Fibroblast of lung (primary cell): ENCODE measurements around the gene ALS2. TPM values are rescaled to one million over a fixed set of nuclear protein-coding genes. Genes with fewer than 3 reads are reported as not detected.
A peak's percentile ranks its signal among the peaks of the same experiment; 100 is the strongest.

Source experiments
- DNase-seq, 2 donors: peaks; one replicate each; pipeline versions ENCODE4 v3.0.0 to v3.0.0-alpha.2; 2010; ENCODE audit warnings: low read depth in 2 of 2
- H2AFZ ChIP-seq: 2 replicates; pipeline ENCODE4 v1.5.1; 2012; ENCODE audit warnings: low read length, control low read depth, inconsistent platforms
- H3K27ac ChIP-seq: 2 replicates; pipeline ENCODE4 v1.5.1; 2011; ENCODE audit warnings: low read length, control low read depth; ENCODE audit not compliant: insufficient read depth
- H3K27me3 ChIP-seq: 2 replicates; pipeline ENCODE4 v1.5.1; 2011; ENCODE audit warnings: mild to moderate bottlenecking, low read length; ENCODE audit not compliant: control insufficient read depth, insufficient read depth
- H3K36me3 ChIP-seq: 2 replicates; pipeline ENCODE4 v1.5.1; 2011; ENCODE audit warnings: low read length; ENCODE audit not compliant: control insufficient read depth, insufficient read depth
- H3K4me1 ChIP-seq: 2 replicates; pipeline ENCODE4 v1.5.1; 2011; ENCODE audit warnings: low read length; ENCODE audit not compliant: control insufficient read depth, insufficient read depth; ENCODE audit errors: extremely low read depth
- H3K4me2 ChIP-seq: 2 replicates; pipeline ENCODE4 v1.5.1; 2011; ENCODE audit warnings: low read length, control low read depth; ENCODE audit not compliant: insufficient read depth; ENCODE audit errors: extremely low read depth
- H3K4me3 ChIP-seq, 4 experiments: fragments of 200-600 bp in 1 of 4; sonication (generic) in 1 of 4; replicated peaks in 1 of 4; 2 replicates each; pipeline ENCODE4 v1.5.1; 2011 to 2016; ENCODE audit warnings: low read length in 4 of 4, low read depth in 3 of 4, mild to moderate bottlenecking in 3 of 4, control low read depth in 2 of 4, inconsistent platforms in 1 of 4, mixed read lengths in 1 of 4; ENCODE audit not compliant: insufficient read depth in 1 of 4; ENCODE audit errors: control extremely low read depth in 1 of 4
- H3K79me2 ChIP-seq: 2 replicates; pipeline ENCODE4 v1.5.1; 2012; ENCODE audit warnings: mild to moderate bottlenecking, low read length, inconsistent platforms; ENCODE audit not compliant: control insufficient read depth, insufficient read depth
- H3K9ac ChIP-seq: 2 replicates; pipeline ENCODE4 v1.5.1; 2011; ENCODE audit warnings: mild to moderate bottlenecking, low read length, control low read depth; ENCODE audit not compliant: insufficient read depth
- H3K9me3 ChIP-seq: 2 replicates; pipeline ENCODE4 v1.5.1; 2012; ENCODE audit warnings: low read depth, low read length; ENCODE audit not compliant: control insufficient read depth, insufficient read depth
- H4K20me1 ChIP-seq: 2 replicates; pipeline ENCODE4 v1.5.1; 2011; ENCODE audit warnings: low read length; ENCODE audit not compliant: control insufficient read depth, insufficient read depth; ENCODE audit errors: extremely low read depth
- EZH2 ChIP-seq: IDR thresholded peaks from 2 replicates; pipeline ENCODE4 v1.5.1; 2012; ENCODE audit warnings: low read length, control low read depth, mild to moderate bottlenecking; ENCODE audit errors: missing control alignments
- polyA plus RNA-seq, 2 donors: library from polyadenylated mRNA; depleted of rRNA in 1 of 2; stranded (reverse) in 1 of 2; unstranded in 1 of 2; fragments of >200 nt; gene quantifications; 2 replicates each; pipeline ENCODE4 v1.2.1, GENCODE V29; 2011 to 2012; ENCODE audit warnings: missing spikeins in 1 of 2
- total RNA-seq: library from RNA; depleted of rRNA; stranded (reverse); fragments of >200 nt; gene quantifications from 2 replicates; pipeline ENCODE4 v1.2.1, GENCODE V29; 2014
- TF ChIP-seq, protein P1 (sequence below), 2 donors: IDR thresholded peaks in 1 of 2; conservative IDR thresholded peaks in 1 of 2; 1 replicate in 1 of 2; 2 replicates in 1 of 2; pipeline ENCODE4 v1.5.1; 2011 to 2012; ENCODE audit warnings: low read length in 2 of 2, control low read depth in 1 of 2, inconsistent platforms in 1 of 2, low read depth in 1 of 2, mild to moderate bottlenecking in 1 of 2

Gene ALS2
- total and polyA plus RNA-seq, 2 donors (not counting 1 experiment from before 2014, with no cell fraction given): 21.8 to 30.9 TPM

DNA sequence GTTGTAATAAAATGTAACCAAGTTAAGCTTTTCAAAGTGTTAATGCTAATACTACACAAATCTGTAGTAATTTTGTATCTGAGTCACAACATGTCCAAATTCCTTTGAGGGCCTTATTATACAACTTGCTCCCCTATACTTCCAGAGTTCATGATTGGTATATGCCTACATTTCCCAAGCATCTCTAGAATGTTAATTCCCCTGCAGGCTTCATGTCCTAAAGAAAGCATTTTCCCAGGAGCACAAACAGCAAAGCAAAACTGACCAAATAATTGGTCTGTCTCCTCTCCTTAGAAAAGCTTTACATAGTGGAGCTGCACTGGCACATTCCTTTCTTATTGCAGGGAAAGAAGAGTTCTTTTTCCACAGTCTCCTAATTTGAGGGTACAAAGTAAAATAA is 3.7 kb downstream of the ALS2 start:
- peaks cover 69% of the 10 kb centered on the region for H3K79me2 ChIP-seq
- no peak overlapping the region for H3K9ac ChIP-seq
- H3K9me3 ChIP-seq: no peaks in the 10 kb centered on the region
- no peaks in the 10 kb centered on the region for H3K27me3 ChIP-seq
- no peak overlapping the region for H2AFZ ChIP-seq
- TF ChIP-seq, protein P1, sequence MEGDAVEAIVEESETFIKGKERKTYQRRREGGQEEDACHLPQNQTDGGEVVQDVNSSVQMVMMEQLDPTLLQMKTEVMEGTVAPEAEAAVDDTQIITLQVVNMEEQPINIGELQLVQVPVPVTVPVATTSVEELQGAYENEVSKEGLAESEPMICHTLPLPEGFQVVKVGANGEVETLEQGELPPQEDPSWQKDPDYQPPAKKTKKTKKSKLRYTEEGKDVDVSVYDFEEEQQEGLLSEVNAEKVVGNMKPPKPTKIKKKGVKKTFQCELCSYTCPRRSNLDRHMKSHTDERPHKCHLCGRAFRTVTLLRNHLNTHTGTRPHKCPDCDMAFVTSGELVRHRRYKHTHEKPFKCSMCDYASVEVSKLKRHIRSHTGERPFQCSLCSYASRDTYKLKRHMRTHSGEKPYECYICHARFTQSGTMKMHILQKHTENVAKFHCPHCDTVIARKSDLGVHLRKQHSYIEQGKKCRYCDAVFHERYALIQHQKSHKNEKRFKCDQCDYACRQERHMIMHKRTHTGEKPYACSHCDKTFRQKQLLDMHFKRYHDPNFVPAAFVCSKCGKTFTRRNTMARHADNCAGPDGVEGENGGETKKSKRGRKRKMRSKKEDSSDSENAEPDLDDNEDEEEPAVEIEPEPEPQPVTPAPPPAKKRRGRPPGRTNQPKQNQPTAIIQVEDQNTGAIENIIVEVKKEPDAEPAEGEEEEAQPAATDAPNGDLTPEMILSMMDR (conservative IDR thresholded peaks at IDR 0.05 in 1 of 2, IDR thresholded peaks at IDR 0.05 in 1 of 2; ENCODE audit: low read depth in 1 of 2, low read length in 2 of 2): no peak
- no peak for TF ChIP-seq EZH2
- no peak overlapping the region for H3K4me2 ChIP-seq
- H3K36me3 ChIP-seq: no peaks in the 10 kb centered on the region
- H3K27ac ChIP-seq: no peak overlapping the region
- H3K4me1 ChIP-seq: peaks cover 2% of the 10 kb centered on the region
- DNase-seq: no peak
- no peaks in the 10 kb centered on the region for H4K20me1 ChIP-seq
- H3K4me3 ChIP-seq: no peak overlapping the region

DNA sequence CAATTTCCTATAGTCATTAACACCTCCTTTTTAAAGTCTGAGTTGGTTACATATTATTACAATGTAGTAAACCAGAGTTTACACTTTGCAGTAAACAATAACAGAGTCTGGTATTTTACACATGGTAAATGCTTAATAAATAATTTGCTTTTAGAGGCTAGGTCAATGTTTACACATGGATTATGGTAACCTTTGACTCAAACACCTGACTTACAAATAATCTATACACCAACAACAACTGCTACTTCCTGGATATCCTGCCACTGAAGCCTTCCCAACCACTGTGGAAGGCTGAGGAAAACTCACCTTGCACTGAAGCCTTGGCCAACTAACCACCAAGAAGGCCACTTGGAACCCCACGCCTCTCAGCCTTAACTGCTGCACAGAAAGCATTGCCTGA is 5.4 kb downstream of the ALS2 start:
- no peaks in the 10 kb centered on the region for H3K9me3 ChIP-seq
- H3K4me1 ChIP-seq: peaks cover 5% of the 10 kb centered on the region
- H3K4me2 ChIP-seq: no peak overlapping the region
- no peak overlapping the region for H3K4me3 ChIP-seq
- H2AFZ ChIP-seq: no peak overlapping the region
- H3K27me3 ChIP-seq: no peaks in the 10 kb centered on the region
- H3K36me3 ChIP-seq: no peaks in the 10 kb centered on the region
- TF ChIP-seq, protein P1 (conservative IDR thresholded peaks at IDR 0.05 in 1 of 2, IDR thresholded peaks at IDR 0.05 in 1 of 2; ENCODE audit: low read depth in 1 of 2, low read length in 2 of 2): no peak
- no peak for TF ChIP-seq EZH2
- no peak overlapping the region for H3K9ac ChIP-seq
- no peak for DNase-seq
- H3K79me2 ChIP-seq: peaks cover 70% of the 10 kb centered on the region
- no peaks in the 10 kb centered on the region for H4K20me1 ChIP-seq
- H3K27ac ChIP-seq: no peak overlapping the region

DNA sequence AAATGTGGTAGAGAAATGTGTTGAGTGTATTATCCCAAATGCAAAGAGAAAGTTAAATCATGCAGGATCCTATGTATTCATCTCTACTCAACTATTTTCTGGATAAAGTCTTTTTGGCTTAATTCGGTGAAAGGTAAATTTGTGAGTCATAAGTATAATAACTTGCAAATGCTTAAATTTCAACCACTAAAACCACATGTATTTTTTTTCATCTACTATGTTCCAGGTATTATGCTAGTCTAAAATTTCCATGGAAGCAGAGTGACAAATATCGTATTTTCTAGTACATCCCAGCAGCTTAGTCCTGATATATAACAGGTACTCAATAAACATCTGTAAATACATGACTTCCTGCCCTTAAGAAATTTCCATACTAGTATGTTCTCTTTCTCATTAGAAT is 6.2 kb downstream of the ALS2 start:
- no peak overlapping the region for H3K9ac ChIP-seq
- TF ChIP-seq, protein P1 (conservative IDR thresholded peaks at IDR 0.05 in 1 of 2, IDR thresholded peaks at IDR 0.05 in 1 of 2; ENCODE audit: low read depth in 1 of 2, low read length in 2 of 2): no peak
- TF ChIP-seq EZH2: no peak
- no peaks in the 10 kb centered on the region for H3K9me3 ChIP-seq
- no peak overlapping the region for H3K4me2 ChIP-seq
- no peak overlapping the region for H3K27ac ChIP-seq
- peak in 1 of 2 donors; percentile 53 for DNase-seq
- no peak overlapping the region for H3K4me3 ChIP-seq
- no peak overlapping the region for H2AFZ ChIP-seq
- H3K27me3 ChIP-seq: no peaks in the 10 kb centered on the region
- H4K20me1 ChIP-seq: no peaks in the 10 kb centered on the region
- peaks cover 7% of the 10 kb centered on the region for H3K4me1 ChIP-seq
- H3K36me3 ChIP-seq: no peaks in the 10 kb centered on the region
- peaks cover 63% of the 10 kb centered on the region for H3K79me2 ChIP-seq
